HepG2 (cell line): Measurements from ENCODE around the gene NDUFAF8. TPM values are rescaled to one million over a fixed set of nuclear protein-coding genes. Genes with fewer than 3 reads are reported as not detected.

Experiments used
- ATAC-seq: fragments of 200-7000 bp; cut with Tn5 transposase; 3 replicates; pipeline ENCODE4 v1.9.1; 2020; ENCODE audit warnings: mild to moderate bottlenecking, moderate library complexity
- BruUV-seq: library from RNA; stranded (reverse); fragments of 400-500 nt; replicated peaks from 2 replicates; lab custom pipeline; 2021; lab: Mats Ljungman, UMichigan
- CTCF ChIA-PET: fragments of 300-600 bp; formaldehyde crosslinking; extraction: SDS; loops from one replicate; lab custom pipeline; 2021; ENCODE audit warnings: low total read pairs, inconsistent platforms, low intra/inter-chr PET ratio; lab: Yijun Ruan, JAX
- POLR2A ChIA-PET: fragments of 350-600 bp; sonication (Branson Sonifier 250); formaldehyde crosslinking; loops from one replicate; lab custom pipeline; 2020; ENCODE audit warnings: antibody characterized with exemption, inconsistent platforms; lab: Yijun Ruan, JAX
- DNase-seq: peaks from one replicate; pipeline ENCODE4 v3.0.0-alpha.2; 2015; ENCODE audit warnings: low spot score
- FAIRE-seq: peaks from 3 replicates; lab custom pipeline; 2011; peaks lifted over from hg19 to GRCh38; lab: Jason Lieb, UNC
- H2AFZ ChIP-seq: one replicate; pipeline ENCODE4 v1.6.1; 2011; ENCODE audit warnings: low read length, inconsistent platforms
- H3K27ac ChIP-seq: fragments of 300-600 bp; 3 replicates; pipeline ENCODE4 v1.8.0; 2011; ENCODE audit warnings: mixed run types, mild to moderate bottlenecking, mixed read lengths, low read length, inconsistent platforms; ENCODE audit not compliant: insufficient read depth; ENCODE audit errors: extremely low read length
- H3K27me3 ChIP-seq, 2 experiments: fragments of 200-600 bp in 1 of 2; 2 replicates in 1 of 2; 3 replicates in 1 of 2; pipeline versions ENCODE4 v1.6.0 to v1.8.0; 2011; ENCODE audit warnings: low read length in 2 of 2, mild to moderate bottlenecking in 2 of 2, moderate library complexity in 2 of 2, inconsistent platforms in 1 of 2; ENCODE audit not compliant: insufficient read depth in 2 of 2, control insufficient read depth in 1 of 2
- H3K36me3 ChIP-seq, 2 experiments: fragments of 200-600 bp in 1 of 2; replicated peaks in 1 of 2; 2 replicates in 1 of 2; 3 replicates in 1 of 2; pipeline versions ENCODE4 v1.5.1 to v1.8.0; 2011; ENCODE audit warnings: low read length in 2 of 2, inconsistent platforms in 1 of 2; ENCODE audit not compliant: insufficient read depth in 2 of 2, control insufficient read depth in 1 of 2
- H3K4me1 ChIP-seq: 2 replicates; pipeline ENCODE4 v1.5.1; 2012; ENCODE audit warnings: low read length, inconsistent platforms; ENCODE audit not compliant: insufficient read depth
- H3K4me2 ChIP-seq: 2 replicates; pipeline ENCODE4 v1.6.0; 2011; ENCODE audit warnings: low read depth, low read length, inconsistent platforms
- H3K4me3 ChIP-seq, 3 experiments: fragments of 200-600 bp in 1 of 3; sonication (generic), shearing (Covaris generic) in 1 of 3; replicated peaks in 1 of 3; 2 replicates each; pipeline ENCODE4 v1.5.1; 2011 to 2016; ENCODE audit warnings: low read length in 3 of 3, inconsistent platforms in 2 of 3, low read depth in 2 of 3, mild to moderate bottlenecking in 2 of 3, control low read depth in 1 of 3, mixed read lengths in 1 of 3; ENCODE audit not compliant: insufficient read depth in 1 of 3
- H3K79me2 ChIP-seq: one replicate; pipeline ENCODE4 v1.6.1; 2011; ENCODE audit warnings: low read length, inconsistent platforms; ENCODE audit not compliant: insufficient read depth
- H3K9ac ChIP-seq: 2 replicates; pipeline ENCODE4 v1.6.0; 2011; ENCODE audit warnings: mild to moderate bottlenecking, low read depth, low read length, inconsistent platforms; ENCODE audit not compliant: insufficient read depth
- H3K9me3 ChIP-seq: 2 replicates; pipeline ENCODE4 v1.5.1; 2012; ENCODE audit warnings: mild to moderate bottlenecking, low read length
- H4K20me1 ChIP-seq: 2 replicates; pipeline ENCODE4 v1.6.0; 2011; ENCODE audit warnings: inconsistent platforms, mild to moderate bottlenecking, low read length, moderate library complexity; ENCODE audit not compliant: insufficient read depth
- AGO2 ChIP-seq: fragments of 200-400 bp; formaldehyde crosslinking; optimal IDR thresholded peaks from 2 replicates; pipeline ENCODE3; 2017; ENCODE audit warnings: mild to moderate bottlenecking, low read depth, low read length, moderate library complexity
- HNRNPL ChIP-seq: fragments of 200-400 bp; formaldehyde crosslinking; IDR thresholded peaks from 2 replicates; pipeline ENCODE4 v1.6.1; 2017; ENCODE audit warnings: mild to moderate bottlenecking, low read depth, low read length
- RBFOX2 ChIP-seq: fragments of 200-400 bp; formaldehyde crosslinking; IDR thresholded peaks from 2 replicates; pipeline ENCODE4 v1.6.1; 2017; ENCODE audit warnings: low read depth, mild to moderate bottlenecking, low read length
- WGBS: methylation state at CpG from one replicate; pipeline ENCODE4 v1.1.6; 2017; ENCODE audit warnings: low lambda C conversion rate; 5-methylcytosine and 5-hydroxymethylcytosine counted together
- in situ Hi-C: cut with HindIII; loops from 2 replicates; pipeline ENCODE4 v1.10.0; 2017; ENCODE audit warnings: low pct_unique_long_range_greater_than_20kb; ENCODE audit not compliant: extremely low pct_ligation_motif_present
- intact Hi-C: fragments of 100-400 bp; cut with micrococcal nuclease; formaldehyde crosslinking; loops from one replicate; pipeline ENCODE4 v1.10.0; 2022; ENCODE audit not compliant: unreplicated experiment
- polyA plus RNA-seq, 8 experiments: library from polyadenylated mRNA; depleted of rRNA in 3 of 8; stranded (reverse) in 7 of 8; unstranded in 1 of 8; fragments of >200 nt; fragmentation: Illumina TruSeq in 4 of 8; extraction: Trizol in 4 of 8; gene quantifications; 2 replicates each; pipeline versions ENCODE4 v1.2.1 to v1.2.3, GENCODE V29; 2011 to 2016; ENCODE audit warnings: low read depth in 4 of 8, missing spikeins in 1 of 8, mixed read lengths in 1 of 8; ENCODE audit not compliant: insufficient read depth in 1 of 8
- total RNA-seq, 5 experiments: library from RNA; depleted of rRNA; stranded (reverse); fragments of >200 nt; fragmentation: Illumina TruSeq; extraction: Trizol; gene quantifications; 2 replicates each; pipeline ENCODE4 v1.2.3, GENCODE V29; 2016; ENCODE audit warnings: low read depth in 1 of 5
- TF ChIP-seq, protein P1 (sequence below): sonication (generic); formaldehyde crosslinking; IDR thresholded peaks from 2 replicates; pipeline ENCODE4 v1.9.0; 2021; ENCODE audit warnings: missing genetic modification reagents, borderline replicate concordance
- TF ChIP-seq, protein P2 (sequence below): sonication (generic); formaldehyde crosslinking; IDR thresholded peaks from 2 replicates; pipeline ENCODE4 v1.4.0; 2020; ENCODE audit warnings: missing genetic modification reagents

The NDUFAF8 gene
- total and polyA plus RNA-seq, 2 of the 13 experiments (the other 11 are each of a cell fraction or from before 2014, with no cell fraction given), result 75.6 to 233 TPM

DNA sequence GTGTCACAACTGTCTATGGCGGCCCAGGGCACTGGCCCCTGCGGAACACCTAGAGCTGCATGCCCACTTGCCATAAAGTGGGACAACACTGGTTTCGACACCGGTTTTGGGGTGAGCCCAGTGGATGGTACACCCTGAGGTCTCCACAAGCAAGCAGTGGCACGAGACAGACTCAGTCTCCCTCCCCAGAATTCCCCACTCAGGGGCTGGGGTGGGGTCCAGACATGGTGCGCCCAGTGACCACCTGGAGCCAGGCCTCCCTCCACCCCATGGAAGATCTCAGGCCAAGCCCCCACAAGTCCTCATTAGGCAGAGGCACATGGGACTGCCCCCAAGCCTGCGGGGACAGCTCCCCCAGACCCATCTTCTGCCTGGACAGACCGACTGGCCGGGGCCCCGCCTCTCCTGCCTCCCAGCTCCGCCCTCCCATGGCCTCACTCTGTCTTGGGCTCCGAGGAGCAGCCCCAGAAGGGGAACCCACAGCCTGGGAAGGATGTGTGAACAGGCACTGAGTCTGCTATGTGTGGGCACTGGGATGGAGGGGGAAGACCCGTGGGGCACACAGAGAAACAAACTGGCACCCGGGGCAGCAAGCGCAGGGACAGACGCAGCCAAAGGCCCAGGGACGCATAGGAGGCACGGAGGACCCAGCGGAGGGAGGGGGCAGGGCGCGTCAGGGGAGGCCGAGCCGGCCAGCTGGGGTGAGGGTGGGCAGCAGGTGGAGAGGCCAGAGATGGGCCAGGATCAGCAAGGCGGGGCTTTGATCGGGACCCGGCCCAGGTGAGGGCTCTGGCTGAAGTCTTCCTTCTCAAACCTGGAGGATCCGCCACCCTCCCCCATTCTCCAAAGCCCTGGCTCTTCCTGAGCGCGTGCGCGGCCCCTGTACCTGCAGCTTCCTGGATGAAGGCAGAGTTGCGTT is 3.0 kb upstream of the NDUFAF8 start:
- TF ChIP-seq, protein P1, sequence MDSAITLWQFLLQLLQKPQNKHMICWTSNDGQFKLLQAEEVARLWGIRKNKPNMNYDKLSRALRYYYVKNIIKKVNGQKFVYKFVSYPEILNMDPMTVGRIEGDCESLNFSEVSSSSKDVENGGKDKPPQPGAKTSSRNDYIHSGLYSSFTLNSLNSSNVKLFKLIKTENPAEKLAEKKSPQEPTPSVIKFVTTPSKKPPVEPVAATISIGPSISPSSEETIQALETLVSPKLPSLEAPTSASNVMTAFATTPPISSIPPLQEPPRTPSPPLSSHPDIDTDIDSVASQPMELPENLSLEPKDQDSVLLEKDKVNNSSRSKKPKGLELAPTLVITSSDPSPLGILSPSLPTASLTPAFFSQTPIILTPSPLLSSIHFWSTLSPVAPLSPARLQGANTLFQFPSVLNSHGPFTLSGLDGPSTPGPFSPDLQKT (CRISPR knock-in tag), result no peak
- peak; percentile 14 for TF ChIP-seq AGO2
- ChIA-PET POLR2A (interaction anchor here (1.0 kb wide), 1 partner anchor 13 kb away, joined by 3 read pairs; the partner anchor contains the start of gene CEP131), CTCF (no interaction called here)
- in situ Hi-C loops (no loop called here), intact Hi-C loops (no loop called here)
- no peak overlapping the region for H3K4me2 ChIP-seq
- peaks cover 22% of the 10 kb centered on the region for H3K4me1 ChIP-seq
- H4K20me1 ChIP-seq, result peaks cover 4% of the 10 kb centered on the region; the same call in 1 of the 2 replicates
- H3K27me3 ChIP-seq, result no peaks in the 10 kb centered on the region; a peak in 1 of 5 replicates
- no peak overlapping the region for H3K4me3 ChIP-seq
- H3K79me2 ChIP-seq, result peaks cover 37% of the 10 kb centered on the region
- ATAC-seq, result no peak
- no peak overlapping the region for H3K9ac ChIP-seq
- H3K27ac ChIP-seq, result no peak overlapping the region
- no peaks in the 10 kb centered on the region for H3K9me3 ChIP-seq
- BruUV-seq, result no TSS peak
- no peak overlapping the region for H2AFZ ChIP-seq
- DNase-seq, result no peak
- FAIRE-seq, result no peak
- WGBS, result 97% methylated on average over 29 of the region's 32 CpGs
- H3K36me3 ChIP-seq, result peaks cover 16 to 20% of the 10 kb centered on the region in 2 experiments; a peak in 3 of 5 replicates

DNA sequence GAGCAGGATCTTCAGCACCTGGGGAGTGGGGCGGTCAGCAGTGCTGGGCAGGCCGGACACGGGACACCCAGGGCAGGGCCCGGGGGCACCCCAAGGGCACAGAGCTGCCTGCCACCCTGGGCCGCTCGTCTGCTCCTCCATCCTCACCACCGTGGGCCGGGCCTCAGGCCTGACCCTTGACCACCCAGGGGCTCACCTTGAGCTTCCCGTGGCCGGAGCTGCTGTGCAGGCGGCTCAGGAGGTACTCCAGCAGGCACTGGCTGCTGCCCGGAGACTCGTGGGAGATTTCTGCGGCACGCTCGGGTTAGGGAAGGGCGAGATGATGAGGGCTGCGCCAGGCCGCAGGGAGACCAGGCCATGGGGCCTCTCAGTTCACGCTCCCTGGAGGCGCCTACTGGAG is 2.3 kb upstream of the NDUFAF8 start:
- BruUV-seq, result no TSS peak
- intact Hi-C loops, result no loop called here
- CTCF ChIA-PET, result no interaction called here
- in situ Hi-C loops, result no loop called here
- FAIRE-seq (no peak), DNase-seq (no peak), ATAC-seq (no peak)
- Histone ChIP-seq H3K4me1 (peaks cover 27% of the 10 kb centered on the region), H3K4me2 (no peak overlapping the region), H3K79me2 (peaks cover 40% of the 10 kb centered on the region), H3K36me3 (peaks cover 13 to 15% of the 10 kb centered on the region in 2 experiments; a peak in 3 of 5 replicates), H3K9me3 (no peaks in the 10 kb centered on the region), H4K20me1 (peaks cover 4% of the 10 kb centered on the region; the same call in 1 of the 2 replicates), H3K4me3 (no peak overlapping the region), H3K9ac (no peak overlapping the region), H2AFZ (no peak overlapping the region), H3K27ac (no peak overlapping the region), H3K27me3 (no peaks in the 10 kb centered on the region; a peak in 1 of 5 replicates)
- no peak for TF ChIP-seq HNRNPL
- peak; percentile 50; the same call in 1 of the 2 replicates for TF ChIP-seq RBFOX2
- TF ChIP-seq, protein P2, sequence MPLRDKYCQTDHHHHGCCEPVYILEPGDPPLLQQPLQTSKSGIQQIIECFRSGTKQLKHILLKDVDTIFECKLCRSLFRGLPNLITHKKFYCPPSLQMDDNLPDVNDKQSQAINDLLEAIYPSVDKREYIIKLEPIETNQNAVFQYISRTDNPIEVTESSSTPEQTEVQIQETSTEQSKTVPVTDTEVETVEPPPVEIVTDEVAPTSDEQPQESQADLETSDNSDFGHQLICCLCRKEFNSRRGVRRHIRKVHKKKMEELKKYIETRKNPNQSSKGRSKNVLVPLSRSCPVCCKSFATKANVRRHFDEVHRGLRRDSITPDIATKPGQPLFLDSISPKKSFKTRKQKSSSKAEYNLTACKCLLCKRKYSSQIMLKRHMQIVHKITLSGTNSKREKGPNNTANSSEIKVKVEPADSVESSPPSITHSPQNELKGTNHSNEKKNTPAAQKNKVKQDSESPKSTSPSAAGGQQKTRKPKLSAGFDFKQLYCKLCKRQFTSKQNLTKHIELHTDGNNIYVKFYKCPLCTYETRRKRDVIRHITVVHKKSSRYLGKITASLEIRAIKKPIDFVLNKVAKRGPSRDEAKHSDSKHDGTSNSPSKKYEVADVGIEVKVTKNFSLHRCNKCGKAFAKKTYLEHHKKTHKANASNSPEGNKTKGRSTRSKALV (CRISPR knock-in tag), result no peak
- POLR2A ChIA-PET, result interaction anchor here (1.0 kb wide), 1 partner anchor 14 kb away, joined by 3 read pairs; the partner anchor contains the start of gene CEP131
- WGBS, result 95% methylated on average over 15 of the region's 21 CpGs
